Measurements from ENCODE around the gene ZMIZ1. TPM values are rescaled to one million over a fixed set of nuclear protein-coding genes. Genes with fewer than 3 reads are reported as not detected.

ZMIZ1 gene
- polyA plus RNA-seq, 2 donors, result 29.2 to 29.7 TPM

DNA sequence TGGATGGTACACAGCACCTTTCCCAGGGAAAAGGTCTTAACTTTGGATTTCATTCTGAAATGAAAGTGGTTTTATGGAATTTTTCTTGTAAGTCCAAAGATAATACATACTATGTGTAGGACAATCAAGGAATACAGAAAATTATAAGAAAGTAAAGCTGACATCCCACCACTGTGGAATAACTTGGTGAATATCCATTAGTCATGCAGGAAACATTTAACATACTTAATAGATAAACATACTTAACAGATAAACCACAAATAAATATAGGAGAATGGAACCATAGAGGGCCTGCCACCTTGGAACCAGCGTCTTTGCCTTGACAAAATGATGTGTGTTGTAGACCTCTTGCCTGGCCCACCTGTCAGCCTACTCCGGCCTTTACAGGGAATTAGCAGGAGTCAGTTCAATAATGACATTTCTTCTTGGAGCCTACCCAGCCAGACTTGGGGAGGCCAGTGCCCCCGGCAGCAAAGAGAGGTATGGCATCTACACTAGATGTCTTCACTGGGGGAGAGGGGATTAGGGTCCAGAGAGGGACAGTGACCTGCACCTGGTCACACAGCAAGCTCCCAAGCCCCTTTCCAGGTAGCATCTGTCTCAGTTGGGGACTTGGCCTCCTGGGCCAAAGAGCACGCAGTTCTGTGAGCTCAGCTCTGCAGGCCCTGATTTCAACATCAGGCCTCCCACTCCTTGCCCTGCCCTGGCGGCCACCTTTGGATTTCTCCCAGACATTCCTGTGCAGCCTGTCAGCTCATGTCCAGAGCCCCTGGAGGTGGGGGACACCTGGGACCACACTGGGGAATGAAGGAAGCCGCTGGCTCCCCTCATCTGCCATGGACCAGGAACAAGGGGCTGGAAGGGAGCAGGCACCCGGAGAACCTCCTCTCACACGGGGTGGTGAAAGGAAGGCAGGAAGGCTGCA lies 165.9 kb downstream of the ZMIZ1 start:
- Histone ChIP-seq H3K9me3 (ENCODE audit: control insufficient read depth in 2 of 2, insufficient read depth in 1 of 2, low read depth in 1 of 2, low read length in 1 of 2) (no peaks in the 10 kb centered on the region), H3K4me3 (ENCODE audit: low read depth in 1 of 2, low read length in 2 of 2) (no peak overlapping the region), H3K4me1 (ENCODE audit: control insufficient read depth in 2 of 2, insufficient read depth in 2 of 2, low read length in 1 of 2) (peaks cover 0 to 30% of the 10 kb centered on the region in 2 donors), H3K27me3 (ENCODE audit: control insufficient read depth in 1 of 2, insufficient read depth in 2 of 2, low read length in 2 of 2) (no peaks in the 10 kb centered on the region), H3K36me3 (ENCODE audit: control insufficient read depth in 2 of 2, insufficient read depth in 2 of 2, low read length in 1 of 2) (peaks cover 10 to 29% of the 10 kb centered on the region in 2 donors), H3K27ac (ENCODE audit: low read depth in 2 of 2, low read length in 1 of 2) (peak overlapping the region in 1 of 2 donors; percentile 2)
- 76 to 78% methylated on average over 7 to 8 of the region's 8 CpGs for WGBS, 2 donors

DNA sequence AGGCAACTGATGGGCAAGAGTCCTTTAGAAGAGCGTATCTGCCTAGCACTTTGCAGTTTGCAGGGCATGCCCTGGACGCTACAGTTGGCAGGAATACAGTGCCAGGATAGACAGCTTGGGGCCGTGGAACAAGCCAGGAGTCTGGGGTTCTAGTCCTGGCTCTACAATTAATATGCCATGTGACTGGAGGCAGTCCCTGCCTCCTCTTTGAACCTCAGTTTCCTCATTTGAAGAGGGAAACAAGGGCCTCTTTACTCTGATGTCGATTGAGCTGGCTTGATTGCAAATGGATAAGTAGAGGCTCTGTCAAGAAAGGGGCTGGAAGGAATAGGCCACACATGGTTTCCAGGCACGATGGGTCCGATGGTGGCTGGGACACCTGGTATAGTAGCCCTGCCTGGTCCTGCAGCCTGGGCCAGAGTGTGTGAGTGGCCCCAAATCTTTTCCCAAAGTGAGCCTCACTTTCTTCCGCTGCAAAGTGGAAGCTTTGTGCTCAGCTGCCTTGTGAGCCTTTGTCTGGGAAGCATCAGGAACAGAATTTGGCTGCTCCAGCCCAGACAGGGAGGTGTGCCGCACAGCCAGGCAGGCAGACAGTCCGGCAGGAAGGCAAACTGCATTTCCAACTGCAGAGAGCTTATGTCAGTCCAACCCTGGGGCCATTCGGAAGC lies 167.1 kb downstream of the ZMIZ1 start:
- Histone ChIP-seq H3K4me3 (ENCODE audit: low read depth in 1 of 2, low read length in 2 of 2) (no peak overlapping the region), H3K4me1 (ENCODE audit: control insufficient read depth in 2 of 2, insufficient read depth in 2 of 2, low read length in 1 of 2) (peaks cover 0 to 30% of the 10 kb centered on the region in 2 donors), H3K27me3 (ENCODE audit: control insufficient read depth in 1 of 2, insufficient read depth in 2 of 2, low read length in 2 of 2) (no peaks in the 10 kb centered on the region), H3K9me3 (ENCODE audit: control insufficient read depth in 2 of 2, insufficient read depth in 1 of 2, low read depth in 1 of 2, low read length in 1 of 2) (no peaks in the 10 kb centered on the region), H3K36me3 (ENCODE audit: control insufficient read depth in 2 of 2, insufficient read depth in 2 of 2, low read length in 1 of 2) (peaks cover 6 to 19% of the 10 kb centered on the region in 2 donors), H3K27ac (ENCODE audit: low read depth in 2 of 2, low read length in 1 of 2) (peak overlapping the region in 1 of 2 donors; percentile 11)
- 72 to 80% methylated on average over 10 of the region's 10 CpGs for WGBS, 2 donors

DNA sequence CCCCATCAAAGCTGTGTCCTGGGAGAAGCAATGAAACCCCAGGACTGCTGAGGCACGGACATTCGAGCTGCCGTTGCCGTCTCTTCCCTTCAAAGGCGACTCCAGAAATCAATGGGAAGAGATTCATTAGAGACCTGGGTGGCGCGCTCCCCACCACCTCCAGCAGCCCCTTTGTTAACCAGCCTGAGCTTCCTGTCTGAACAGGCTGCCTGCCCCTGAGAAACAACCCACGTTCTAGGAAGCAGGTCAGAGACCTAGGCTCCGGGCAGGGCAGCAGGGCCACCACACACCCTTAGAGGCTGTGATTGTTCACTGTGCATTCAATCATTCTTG lies 167.6 kb downstream of the ZMIZ1 start:
- 76 to 81% methylated on average over 9 of the region's 9 CpGs for WGBS, 2 donors
- no peaks in the 10 kb centered on the region for H3K9me3 ChIP-seq (ENCODE audit: control insufficient read depth in 2 of 2, insufficient read depth in 1 of 2, low read depth in 1 of 2, low read length in 1 of 2)
- H3K4me3 ChIP-seq (ENCODE audit: low read depth in 1 of 2, low read length in 2 of 2), result no peak overlapping the region
- peaks cover 6 to 17% of the 10 kb centered on the region in 2 donors for H3K36me3 ChIP-seq (ENCODE audit: control insufficient read depth in 2 of 2, insufficient read depth in 2 of 2, low read length in 1 of 2)
- no peaks in the 10 kb centered on the region for H3K27me3 ChIP-seq (ENCODE audit: control insufficient read depth in 1 of 2, insufficient read depth in 2 of 2, low read length in 2 of 2)
- H3K27ac ChIP-seq (ENCODE audit: low read depth in 2 of 2, low read length in 1 of 2), result peak overlapping the region in 1 of 2 donors; percentile 11
- peaks cover 0 to 33% of the 10 kb centered on the region in 2 donors for H3K4me1 ChIP-seq (ENCODE audit: control insufficient read depth in 2 of 2, insufficient read depth in 2 of 2, low read length in 1 of 2)

DNA sequence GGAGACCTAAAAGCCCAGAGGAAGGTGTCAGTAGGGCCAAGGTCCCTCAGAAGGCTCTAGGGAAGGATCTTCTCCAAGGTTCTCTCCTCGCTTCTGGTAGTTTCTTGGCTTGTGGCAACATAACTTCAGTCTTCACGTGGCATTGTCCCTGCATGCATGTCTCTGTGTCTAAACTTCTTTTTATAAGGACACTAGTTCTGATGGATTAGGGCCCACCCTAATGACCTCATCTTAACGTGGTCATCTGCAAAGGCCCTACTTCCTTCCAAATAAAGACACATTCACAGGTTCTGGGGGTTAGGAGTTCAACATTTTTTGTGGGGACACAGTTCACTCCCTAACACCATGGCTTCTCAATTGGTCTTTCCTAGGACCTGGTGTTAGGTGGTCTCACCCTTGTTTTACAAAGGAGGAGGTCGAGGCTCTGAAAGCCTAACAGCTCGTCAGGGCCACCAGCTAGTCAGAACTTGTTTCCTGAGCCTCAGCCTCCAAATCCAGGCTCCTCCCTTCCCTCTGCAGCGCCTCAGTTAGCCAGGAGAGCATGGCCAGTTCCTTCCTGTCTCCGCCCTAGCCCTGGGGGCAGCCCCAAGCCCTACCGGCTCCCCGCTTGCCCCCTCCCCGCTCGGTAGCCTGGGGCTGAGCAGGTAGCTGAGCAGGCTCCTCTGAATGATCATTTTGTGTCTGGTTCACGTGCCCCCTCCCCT lies 168.8 kb downstream of the ZMIZ1 start:
- Histone ChIP-seq H3K27ac (ENCODE audit: low read depth in 2 of 2, low read length in 1 of 2) (peak overlapping the region; percentile 13 to 72), H3K9me3 (ENCODE audit: control insufficient read depth in 2 of 2, insufficient read depth in 1 of 2, low read depth in 1 of 2, low read length in 1 of 2) (no peaks in the 10 kb centered on the region), H3K4me1 (ENCODE audit: control insufficient read depth in 2 of 2, insufficient read depth in 2 of 2, low read length in 1 of 2) (peaks cover 3 to 40% of the 10 kb centered on the region in 2 donors), H3K4me3 (ENCODE audit: low read depth in 1 of 2, low read length in 2 of 2) (no peak overlapping the region), H3K27me3 (ENCODE audit: control insufficient read depth in 1 of 2, insufficient read depth in 2 of 2, low read length in 2 of 2) (no peaks in the 10 kb centered on the region), H3K36me3 (ENCODE audit: control insufficient read depth in 2 of 2, insufficient read depth in 2 of 2, low read length in 1 of 2) (peaks cover 6 to 17% of the 10 kb centered on the region in 2 donors)
- WGBS, 2 donors, result 41 to 54% methylated on average over 12 of the region's 12 CpGs

DNA sequence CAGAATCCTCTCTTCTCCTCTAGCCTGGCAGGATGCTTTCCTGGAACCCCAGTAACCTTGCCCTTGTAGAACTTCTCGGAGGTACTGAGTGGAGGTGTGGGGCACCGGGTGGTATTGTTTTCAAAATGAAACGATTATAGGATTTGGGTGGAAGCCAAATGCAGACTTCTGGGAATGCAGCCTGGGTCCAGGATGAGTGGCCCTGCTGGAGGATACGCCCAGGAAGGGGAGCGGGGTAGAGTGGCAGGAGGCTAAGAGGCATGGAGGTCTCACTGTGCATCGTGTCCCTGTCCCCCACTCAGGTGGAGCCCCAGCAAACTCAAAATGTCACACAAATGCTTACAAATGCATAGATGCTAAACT lies 169.4 kb downstream of the ZMIZ1 start:
- peak overlapping the region; percentile 13 to 72 for H3K27ac ChIP-seq (ENCODE audit: low read depth in 2 of 2, low read length in 1 of 2)
- WGBS, 2 donors, result 35 to 46% methylated on average over 6 of the region's 6 CpGs
- peaks cover 3 to 40% of the 10 kb centered on the region in 2 donors for H3K4me1 ChIP-seq (ENCODE audit: control insufficient read depth in 2 of 2, insufficient read depth in 2 of 2, low read length in 1 of 2)
- H3K27me3 ChIP-seq (ENCODE audit: control insufficient read depth in 1 of 2, insufficient read depth in 2 of 2, low read length in 2 of 2), result no peaks in the 10 kb centered on the region
- peaks cover 6 to 12% of the 10 kb centered on the region in 2 donors for H3K36me3 ChIP-seq (ENCODE audit: control insufficient read depth in 2 of 2, insufficient read depth in 2 of 2, low read length in 1 of 2)
- no peaks in the 10 kb centered on the region for H3K9me3 ChIP-seq (ENCODE audit: control insufficient read depth in 2 of 2, insufficient read depth in 1 of 2, low read depth in 1 of 2, low read length in 1 of 2)
- H3K4me3 ChIP-seq (ENCODE audit: low read depth in 1 of 2, low read length in 2 of 2), result no peak overlapping the region

DNA sequence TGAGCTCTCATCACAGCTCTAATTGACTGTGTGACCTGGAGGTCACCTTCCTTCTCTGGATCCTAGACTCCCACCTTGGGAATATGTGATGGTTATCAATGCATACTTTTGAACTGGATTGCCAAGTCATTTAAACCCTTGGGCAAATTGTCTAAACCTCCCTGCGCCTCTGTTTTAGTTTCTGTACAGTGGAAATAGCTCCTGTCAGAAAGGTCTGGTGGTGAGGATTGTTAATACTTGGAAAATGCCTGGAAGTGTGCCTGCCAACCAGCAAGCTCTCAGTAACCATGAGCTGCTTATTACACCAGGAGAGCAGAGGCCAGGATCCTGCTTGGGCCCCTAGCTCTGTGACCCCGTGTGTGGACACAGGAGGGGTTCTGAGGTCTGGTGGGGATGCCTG lies 169.8 kb downstream of the ZMIZ1 start:
- 55 to 58% methylated on average over 2 of the region's 2 CpGs for WGBS, 2 donors
- H3K27ac ChIP-seq (ENCODE audit: low read depth in 2 of 2, low read length in 1 of 2), result peak overlapping the region in 1 of 2 donors; percentile 72
- no peaks in the 10 kb centered on the region for H3K27me3 ChIP-seq (ENCODE audit: control insufficient read depth in 1 of 2, insufficient read depth in 2 of 2, low read length in 2 of 2)
- H3K4me1 ChIP-seq (ENCODE audit: control insufficient read depth in 2 of 2, insufficient read depth in 2 of 2, low read length in 1 of 2), result peaks cover 5 to 40% of the 10 kb centered on the region in 2 donors
- H3K9me3 ChIP-seq (ENCODE audit: control insufficient read depth in 2 of 2, insufficient read depth in 1 of 2, low read depth in 1 of 2, low read length in 1 of 2), result no peaks in the 10 kb centered on the region
- H3K4me3 ChIP-seq (ENCODE audit: low read depth in 1 of 2, low read length in 2 of 2), result no peak overlapping the region
- peaks cover 3 to 12% of the 10 kb centered on the region in 2 donors for H3K36me3 ChIP-seq (ENCODE audit: control insufficient read depth in 2 of 2, insufficient read depth in 2 of 2, low read length in 1 of 2)

DNA sequence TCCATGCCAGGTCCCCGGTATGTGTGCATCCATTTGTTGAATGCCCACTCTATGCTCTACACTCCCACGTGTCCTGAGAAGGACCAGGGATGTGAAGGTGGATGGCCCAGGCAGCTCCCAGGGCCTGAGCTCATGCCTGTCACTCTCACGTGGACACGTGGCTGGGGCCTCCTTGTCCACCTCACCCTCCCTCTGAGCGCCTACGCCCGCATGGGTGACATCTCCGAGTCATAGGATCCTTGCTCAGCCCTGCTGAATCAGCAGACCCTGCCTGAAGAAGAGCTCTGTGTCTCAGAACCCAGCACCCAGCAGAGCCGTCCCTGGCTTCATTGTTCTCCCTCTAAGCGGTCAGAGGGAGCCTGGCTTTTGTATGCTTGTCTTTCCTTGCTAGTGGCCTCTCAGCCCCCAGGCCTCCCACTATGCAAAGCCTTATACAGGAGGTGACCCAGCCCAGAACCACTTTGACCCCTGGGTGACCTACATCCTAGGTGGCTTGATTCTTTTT lies 170.6 kb downstream of the ZMIZ1 start:
- H3K9me3 ChIP-seq (ENCODE audit: control insufficient read depth in 2 of 2, insufficient read depth in 1 of 2, low read depth in 1 of 2, low read length in 1 of 2), result no peaks in the 10 kb centered on the region
- H3K36me3 ChIP-seq (ENCODE audit: control insufficient read depth in 2 of 2, insufficient read depth in 2 of 2, low read length in 1 of 2), result peaks cover 0 to 15% of the 10 kb centered on the region in 2 donors
- no peak overlapping the region for H3K4me3 ChIP-seq (ENCODE audit: low read depth in 1 of 2, low read length in 2 of 2)
- H3K27ac ChIP-seq (ENCODE audit: low read depth in 2 of 2, low read length in 1 of 2), result peak overlapping the region in 1 of 2 donors; percentile 51
- WGBS, 2 donors, result 73 to 77% methylated on average over 10 of the region's 10 CpGs
- no peaks in the 10 kb centered on the region for H3K27me3 ChIP-seq (ENCODE audit: control insufficient read depth in 1 of 2, insufficient read depth in 2 of 2, low read length in 2 of 2)
- peaks cover 8 to 43% of the 10 kb centered on the region in 2 donors for H3K4me1 ChIP-seq (ENCODE audit: control insufficient read depth in 2 of 2, insufficient read depth in 2 of 2, low read length in 1 of 2)

DNA sequence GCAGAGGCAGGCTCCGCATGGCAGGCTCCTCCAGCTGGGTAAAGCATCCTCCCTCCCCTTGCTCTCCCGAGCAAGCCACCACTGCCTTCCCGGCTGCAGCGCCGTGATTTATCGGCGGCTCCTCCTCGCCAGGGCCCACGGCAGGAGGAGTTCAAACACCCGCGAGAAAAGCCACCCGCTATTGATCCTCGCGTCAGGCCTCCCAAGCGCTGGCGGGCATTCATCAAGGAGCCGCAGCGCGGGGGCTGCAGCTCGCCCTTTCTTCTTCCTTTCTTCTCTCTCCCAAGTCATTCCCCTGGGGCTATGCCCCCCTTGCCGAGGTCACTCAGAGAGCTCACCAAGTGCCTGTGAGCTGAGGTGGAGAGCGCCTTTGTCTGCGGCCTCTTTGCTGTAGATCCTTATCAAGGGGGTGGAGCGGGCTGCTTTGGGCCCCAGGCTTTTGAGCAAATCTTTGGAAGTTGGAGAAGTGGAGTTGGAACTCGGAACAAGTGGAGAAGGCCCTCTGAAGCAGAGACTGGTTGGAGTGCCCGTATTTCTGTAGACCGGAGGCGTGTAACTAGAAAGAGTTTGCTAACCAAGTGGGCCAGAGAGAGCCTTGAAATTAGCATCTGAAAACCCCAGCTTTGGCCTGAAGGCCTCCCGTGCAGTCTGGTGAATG lies 171.3 kb downstream of the ZMIZ1 start:
- no peak overlapping the region for H3K27ac ChIP-seq (ENCODE audit: low read depth in 2 of 2, low read length in 1 of 2)
- H3K27me3 ChIP-seq (ENCODE audit: control insufficient read depth in 1 of 2, insufficient read depth in 2 of 2, low read length in 2 of 2), result no peaks in the 10 kb centered on the region
- H3K4me3 ChIP-seq (ENCODE audit: low read depth in 1 of 2, low read length in 2 of 2), result no peak overlapping the region
- peaks cover 12 to 44% of the 10 kb centered on the region in 2 donors for H3K4me1 ChIP-seq (ENCODE audit: control insufficient read depth in 2 of 2, insufficient read depth in 2 of 2, low read length in 1 of 2)
- H3K36me3 ChIP-seq (ENCODE audit: control insufficient read depth in 2 of 2, insufficient read depth in 2 of 2, low read length in 1 of 2), result peaks cover 0 to 15% of the 10 kb centered on the region in 2 donors
- 86 to 89% methylated on average over 26 to 29 of the region's 29 CpGs for WGBS, 2 donors
- H3K9me3 ChIP-seq (ENCODE audit: control insufficient read depth in 2 of 2, insufficient read depth in 1 of 2, low read depth in 1 of 2, low read length in 1 of 2), result no peaks in the 10 kb centered on the region

DNA sequence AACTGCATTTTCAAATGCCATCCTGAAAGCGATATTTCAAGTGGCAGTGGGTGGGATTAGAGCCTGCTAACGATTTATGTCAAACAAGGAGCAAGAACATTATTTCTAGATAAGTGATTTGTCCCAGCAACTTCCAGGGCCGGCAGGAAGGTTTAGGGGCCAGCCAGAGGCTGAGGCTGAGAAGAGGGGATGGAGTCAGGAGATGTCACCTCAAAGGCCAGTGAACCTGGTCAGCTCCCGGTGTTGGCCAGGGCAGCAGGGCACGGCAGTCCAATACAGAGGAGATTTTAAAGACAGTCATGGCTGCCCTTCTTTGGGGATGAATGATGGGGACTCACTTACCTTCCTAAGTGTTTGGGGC lies 172.8 kb downstream of the ZMIZ1 start:
- 62 to 65% methylated on average over 5 of the region's 5 CpGs for WGBS, 2 donors

More for the DNA sequence above, 172.8 kb downstream of the ZMIZ1 start:
- Histone ChIP-seq H3K36me3 (ENCODE audit: control insufficient read depth in 2 of 2, insufficient read depth in 2 of 2, low read length in 1 of 2) (peaks cover 0 to 10% of the 10 kb centered on the region in 2 donors), H3K9me3 (ENCODE audit: control insufficient read depth in 2 of 2, insufficient read depth in 1 of 2, low read depth in 1 of 2, low read length in 1 of 2) (no peaks in the 10 kb centered on the region), H3K27me3 (ENCODE audit: control insufficient read depth in 1 of 2, insufficient read depth in 2 of 2, low read length in 2 of 2) (no peaks in the 10 kb centered on the region), H3K4me1 (ENCODE audit: control insufficient read depth in 2 of 2, insufficient read depth in 2 of 2, low read length in 1 of 2) (peaks cover 14 to 49% of the 10 kb centered on the region in 2 donors), H3K27ac (ENCODE audit: low read depth in 2 of 2, low read length in 1 of 2) (peak overlapping the region; percentile 65 to 80), H3K4me3 (ENCODE audit: low read depth in 1 of 2, low read length in 2 of 2) (peak overlapping the region; percentile 26 to 49)

Measured in esophagus (tissue), 2 donors.